ENCODE measurements around the gene TECPR1. TPM values are rescaled to one million over a fixed set of nuclear protein-coding genes. Genes with fewer than 3 reads are reported as not detected.

Gene TECPR1
- total and polyA plus RNA-seq, 2 experiments from 2014 or later, result 4.6 to 24.4 TPM

DNA sequence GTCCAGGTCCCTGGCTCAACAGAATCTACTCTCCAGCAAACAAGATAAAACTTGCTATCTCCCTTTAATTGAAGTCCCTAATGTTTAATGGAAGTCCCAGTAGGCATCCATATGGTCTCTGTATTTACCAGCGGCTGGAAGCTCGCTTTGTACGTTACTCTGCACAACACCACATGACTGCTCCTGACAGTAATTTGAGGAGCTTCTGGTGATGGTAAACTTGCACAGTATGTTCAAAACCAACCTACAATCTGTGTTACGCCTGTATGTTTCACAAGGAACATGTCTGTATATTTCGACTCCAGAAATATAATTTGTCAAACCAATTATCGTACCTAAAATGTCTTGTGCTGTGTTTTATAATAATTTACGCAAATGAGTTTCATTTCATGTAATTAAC is 4.4 kb upstream of the TECPR1 start:
- Mint-ChIP-seq H3K4me1 (peaks cover 5% of the 10 kb centered on the region; the same call in 2 of the 3 replicates), H3K9me3 (no peaks in the 10 kb centered on the region), H3K27me3 (ENCODE audit: insufficient read depth, low read depth, poor library complexity) (peaks cover 4% of the 10 kb centered on the region), H3K36me3 (ENCODE audit: low read depth) (no peaks in the 10 kb centered on the region), H3K27ac (no peak overlapping the region), H3K4me3 (no peak overlapping the region; the same call in 2 of the 3 replicates)
- ATAC-seq, result no peak
- Histone ChIP-seq H3K4me1 (ENCODE audit: insufficient read depth) (peaks cover 7% of the 10 kb centered on the region; the same call in 1 of the 2 replicates), H2AFZ (no peak overlapping the region), H3K4me3 (no peak overlapping the region), H3K79me2 (replicated peaks; ENCODE audit: insufficient read depth) (peaks cover 11% of the 10 kb centered on the region), H3K9me2 (ENCODE audit: insufficient read depth) (no peaks in the 10 kb centered on the region), H4K20me1 (replicated peaks; ENCODE audit: insufficient read depth) (peaks cover 6% of the 10 kb centered on the region; the same call in 1 of the 2 replicates), H3K36me3 (ENCODE audit: insufficient read depth) (no peaks in the 10 kb centered on the region), H3F3A (replicated peaks; ENCODE audit: low read depth) (0 out of 2 replicates have a peak, but pooled peaks cover 4% of the 10 kb centered on the region), H3K27ac (ENCODE audit: low read depth) (no peak overlapping the region), H3K27me3 (ENCODE audit: insufficient read depth) (no peaks in the 10 kb centered on the region), H3K4me2 (no peak overlapping the region)
- TF ChIP-seq JUNB (IDR thresholded peaks at IDR 0.05; ENCODE audit: unreplicated experiment) (no peak), CREB1 (CRISPR knock-in tag; IDR thresholded peaks at IDR 0.05; ENCODE audit: low read depth) (no peak)
- TF ChIP-seq, protein P1, sequence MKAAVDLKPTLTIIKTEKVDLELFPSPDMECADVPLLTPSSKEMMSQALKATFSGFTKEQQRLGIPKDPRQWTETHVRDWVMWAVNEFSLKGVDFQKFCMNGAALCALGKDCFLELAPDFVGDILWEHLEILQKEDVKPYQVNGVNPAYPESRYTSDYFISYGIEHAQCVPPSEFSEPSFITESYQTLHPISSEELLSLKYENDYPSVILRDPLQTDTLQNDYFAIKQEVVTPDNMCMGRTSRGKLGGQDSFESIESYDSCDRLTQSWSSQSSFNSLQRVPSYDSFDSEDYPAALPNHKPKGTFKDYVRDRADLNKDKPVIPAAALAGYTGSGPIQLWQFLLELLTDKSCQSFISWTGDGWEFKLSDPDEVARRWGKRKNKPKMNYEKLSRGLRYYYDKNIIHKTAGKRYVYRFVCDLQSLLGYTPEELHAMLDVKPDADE (IDR thresholded peaks at IDR 0.05), result no peak
- no peak for DNase-seq (ENCODE audit: low spot score)

DNA sequence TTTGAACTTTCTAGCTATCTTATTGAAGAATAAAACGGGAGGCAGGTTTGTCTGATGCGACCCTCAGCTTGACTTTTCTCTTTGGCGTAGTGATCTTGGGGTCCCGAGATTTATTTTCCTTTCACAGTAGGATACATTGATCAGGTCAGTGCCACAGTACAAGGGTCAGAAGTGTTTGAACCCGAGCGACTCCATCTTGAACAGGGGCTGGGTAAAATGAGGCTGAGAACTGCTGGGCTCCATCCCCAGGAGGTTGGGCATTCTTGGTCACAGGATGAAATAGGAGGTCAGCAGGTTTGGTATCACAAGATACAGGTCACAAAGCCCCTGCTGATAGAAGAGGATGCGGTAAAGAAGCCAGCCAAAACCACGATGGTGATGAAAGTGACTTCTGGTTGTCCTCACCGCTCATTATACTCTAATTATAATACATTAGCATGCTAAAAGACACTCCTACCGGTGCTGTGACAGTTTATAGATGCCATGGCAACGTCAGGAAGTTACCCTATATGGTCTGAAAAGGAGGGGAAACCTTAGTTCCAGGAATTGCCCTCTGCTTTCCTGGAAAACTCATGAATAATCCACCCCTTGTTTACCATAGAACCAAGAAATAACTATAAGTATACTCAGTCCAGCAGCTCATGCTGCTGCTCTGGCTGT is 3.0 kb upstream of the TECPR1 start:
- Histone ChIP-seq H3F3A (replicated peaks; ENCODE audit: low read depth) (peaks cover 14% of the 10 kb centered on the region; the same call in 1 of the 2 replicates), H3K27ac (ENCODE audit: low read depth) (peak overlapping the region; percentile 26; the same call in 1 of the 2 replicates), H3K27me3 (ENCODE audit: insufficient read depth) (no peaks in the 10 kb centered on the region), H3K36me3 (ENCODE audit: insufficient read depth) (no peaks in the 10 kb centered on the region), H3K4me2 (no peak overlapping the region), H3K4me1 (ENCODE audit: insufficient read depth) (peaks cover 19% of the 10 kb centered on the region), H4K20me1 (replicated peaks; ENCODE audit: insufficient read depth) (peaks cover 6% of the 10 kb centered on the region; the same call in 1 of the 2 replicates), H3K4me3 (no peak overlapping the region), H2AFZ (no peak overlapping the region), H3K79me2 (replicated peaks; ENCODE audit: insufficient read depth) (peaks cover 11% of the 10 kb centered on the region), H3K9me2 (ENCODE audit: insufficient read depth) (no peaks in the 10 kb centered on the region)
- Mint-ChIP-seq H3K36me3 (ENCODE audit: low read depth) (no peaks in the 10 kb centered on the region; the same call in 2 of the 3 replicates), H3K4me3 (no peak overlapping the region), H3K9me3 (no peaks in the 10 kb centered on the region), H3K27me3 (ENCODE audit: insufficient read depth, low read depth, poor library complexity) (peaks cover 7% of the 10 kb centered on the region), H3K27ac (no peak overlapping the region), H3K4me1 (peaks cover 12% of the 10 kb centered on the region; the same call in 2 of the 3 replicates)
- ATAC-seq, result no peak
- DNase-seq (ENCODE audit: low spot score), result no peak
- TF ChIP-seq CREB1 (CRISPR knock-in tag; IDR thresholded peaks at IDR 0.05; ENCODE audit: low read depth) (no peak), STAT1 (IDR thresholded peaks at IDR 0.05; ENCODE audit: unreplicated experiment) (no peak), ZNF331 (CRISPR knock-in tag; IDR thresholded peaks at IDR 0.05; ENCODE audit: low read depth) (no peak), EZH2phosphoT487 (IDR thresholded peaks at IDR 0.05; ENCODE audit: unreplicated experiment) (no peak), NANOG (IDR thresholded peaks at IDR 0.05; ENCODE audit: borderline replicate concordance) (no peak), ZNF462 (CRISPR knock-in tag; IDR thresholded peaks at IDR 0.05) (no peak), JUNB (IDR thresholded peaks at IDR 0.05; ENCODE audit: unreplicated experiment) (no peak), EZH2 (IDR thresholded peaks at IDR 0.05; ENCODE audit: low read depth, unreplicated experiment) (no peak)
- TF ChIP-seq, protein P2, sequence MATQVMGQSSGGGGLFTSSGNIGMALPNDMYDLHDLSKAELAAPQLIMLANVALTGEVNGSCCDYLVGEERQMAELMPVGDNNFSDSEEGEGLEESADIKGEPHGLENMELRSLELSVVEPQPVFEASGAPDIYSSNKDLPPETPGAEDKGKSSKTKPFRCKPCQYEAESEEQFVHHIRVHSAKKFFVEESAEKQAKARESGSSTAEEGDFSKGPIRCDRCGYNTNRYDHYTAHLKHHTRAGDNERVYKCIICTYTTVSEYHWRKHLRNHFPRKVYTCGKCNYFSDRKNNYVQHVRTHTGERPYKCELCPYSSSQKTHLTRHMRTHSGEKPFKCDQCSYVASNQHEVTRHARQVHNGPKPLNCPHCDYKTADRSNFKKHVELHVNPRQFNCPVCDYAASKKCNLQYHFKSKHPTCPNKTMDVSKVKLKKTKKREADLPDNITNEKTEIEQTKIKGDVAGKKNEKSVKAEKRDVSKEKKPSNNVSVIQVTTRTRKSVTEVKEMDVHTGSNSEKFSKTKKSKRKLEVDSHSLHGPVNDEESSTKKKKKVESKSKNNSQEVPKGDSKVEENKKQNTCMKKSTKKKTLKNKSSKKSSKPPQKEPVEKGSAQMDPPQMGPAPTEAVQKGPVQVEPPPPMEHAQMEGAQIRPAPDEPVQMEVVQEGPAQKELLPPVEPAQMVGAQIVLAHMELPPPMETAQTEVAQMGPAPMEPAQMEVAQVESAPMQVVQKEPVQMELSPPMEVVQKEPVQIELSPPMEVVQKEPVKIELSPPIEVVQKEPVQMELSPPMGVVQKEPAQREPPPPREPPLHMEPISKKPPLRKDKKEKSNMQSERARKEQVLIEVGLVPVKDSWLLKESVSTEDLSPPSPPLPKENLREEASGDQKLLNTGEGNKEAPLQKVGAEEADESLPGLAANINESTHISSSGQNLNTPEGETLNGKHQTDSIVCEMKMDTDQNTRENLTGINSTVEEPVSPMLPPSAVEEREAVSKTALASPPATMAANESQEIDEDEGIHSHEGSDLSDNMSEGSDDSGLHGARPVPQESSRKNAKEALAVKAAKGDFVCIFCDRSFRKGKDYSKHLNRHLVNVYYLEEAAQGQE (IDR thresholded peaks at IDR 0.05; ENCODE audit: unreplicated experiment), result no peak

All from GM23338 (cell line).